ENCODE data around the gene CD226.
"Not testable (repeated sequence)": the region's sequence is repeated elsewhere in the genome, so short reads cannot be mapped to it uniquely, and the experiment has no call there.

The CD226 gene

GRCh38 chr18:69956057-69956456, 8.4 kb upstream of the CD226 start:
- DNase-seq, result no peak

- no peak for DNase-seq
These were observed 7.2 kb upstream of the CD226 start for GRCh38 chr18:69954719-69955480.

- no peak for DNase-seq
These were observed 5.5 kb upstream of the CD226 start for GRCh38 chr18:69953191-69953590.

- no peak for DNase-seq
These were observed 3.5 kb upstream of the CD226 start for GRCh38 chr18:69951182-69951581.

GRCh38 chr18:69949538-69949936, 1.9 kb upstream of the CD226 start:
- no peak for DNase-seq

GRCh38 chr18:69948919-69949537, 1.4 kb upstream of the CD226 start:
- no peak for DNase-seq

- DNase-seq, result no peak
These were observed 583 bp upstream of the CD226 start for GRCh38 chr18:69948256-69948655.

GRCh38 chr18:69946608-69947155, 991 bp downstream of the CD226 start:
- no peak for DNase-seq

- DNase-seq, result no peak
These were observed 2.2 kb downstream of the CD226 start for GRCh38 chr18:69945220-69946114.

GRCh38 chr18:69944436-69944835, 3.2 kb downstream of the CD226 start:
- no peak for DNase-seq

GRCh38 chr18:69943021-69943420, 4.7 kb downstream of the CD226 start:
- no peak for DNase-seq

- DNase-seq, result no peak
These were observed 6.5 kb downstream of the CD226 start for GRCh38 chr18:69941183-69941582.

- not testable (repeated sequence) for DNase-seq
These were observed 7.9 kb downstream of the CD226 start for GRCh38 chr18:69939812-69940211.

- no peak for DNase-seq
These were observed 11.5 kb downstream of the CD226 start for GRCh38 chr18:69936191-69936558.

GRCh38 chr18:69935319-69936190, 12.1 kb downstream of the CD226 start:
- DNase-seq, result no peak

- DNase-seq, result no peak
These were observed 12.9 kb downstream of the CD226 start for GRCh38 chr18:69934601-69935265.

GRCh38 chr18:69929041-69929774, 18.5 kb downstream of the CD226 start:
- DNase-seq, result no peak

- no peak for DNase-seq
These were observed 31.3 kb downstream of the CD226 start for GRCh38 chr18:69916412-69916811.

- DNase-seq, result no peak
These were observed 38.8 kb downstream of the CD226 start for GRCh38 chr18:69908838-69909237.

- DNase-seq, result no peak
These were observed 40.9 kb downstream of the CD226 start for GRCh38 chr18:69906765-69907164.

- no peak for DNase-seq
These were observed 46.7 kb downstream of the CD226 start for GRCh38 chr18:69900941-69901340.

Data from GDM1 (cell line).